RWPE1 (cell line): ENCODE data around the gene NIPSNAP3A.

ENCODE experiments used
- CTCF ChIA-PET: fragments of 350-600 bp; sonication (Branson Sonifier 250); formaldehyde crosslinking; extraction: SDS; loops from one replicate; lab custom pipeline; 2021; lab: Yijun Ruan, JAX
- POLR2A ChIA-PET: fragments of 400-600 bp; formaldehyde crosslinking; extraction: SDS; loops from one replicate; lab custom pipeline; 2020; ENCODE audit warnings: antibody characterized with exemption; ENCODE audit not compliant: low non-redundant PET; lab: Yijun Ruan, JAX
- DNase-seq: peaks from one replicate; pipeline ENCODE4 v3.0.0; 2012; ENCODE audit warnings: low spot score
- H3K27ac ChIP-seq: fragments of 450-650 bp; 2 replicates; pipeline ENCODE4 v1.5.1; 2017
- CTCF ChIP-seq: fragments of 450-650 bp; conservative IDR thresholded peaks from 2 replicates; pipeline ENCODE4 v1.5.1; 2017; ENCODE audit warnings: low read depth, mild to moderate bottlenecking

NIPSNAP3A gene

GRCh38 chr9:104786293-104786692 is 38.8 kb downstream of the NIPSNAP3A start:
- ChIA-PET POLR2A (no interaction called here), CTCF (interaction anchor here (0.6 kb wide), 1 partner anchor 719 kb away, joined by 5 read pairs; no protein-coding TSS in a partner anchor)
- no peak for DNase-seq
- no peak for TF ChIP-seq CTCF
- no peak overlapping the region for H3K27ac ChIP-seq

GRCh38 chr9:104787306-104788015 is 40.0 kb downstream of the NIPSNAP3A start:
- no peak for DNase-seq

GRCh38 chr9:104788251-104788650 is 40.8 kb downstream of the NIPSNAP3A start:
- ChIA-PET CTCF (interaction anchor here (0.7 kb wide), 1 partner anchor 50 kb away, joined by 3 read pairs; no protein-coding TSS in a partner anchor), POLR2A (no interaction called here)
- DNase-seq = no peak
- H3K27ac ChIP-seq = no peak overlapping the region
- no peak for TF ChIP-seq CTCF

More at GRCh38 chr9:104787306-104788015, 40.0 kb downstream of the NIPSNAP3A start:
- POLR2A ChIA-PET = no interaction called here
- CTCF ChIA-PET = interaction anchor here (0.6 to 0.8 kb wide), 3 partner anchors 9 to 243 kb away, joined by 3 read pairs; no protein-coding TSS in a partner anchor
- no peak overlapping the region for H3K27ac ChIP-seq
- no peak for TF ChIP-seq CTCF

GRCh38 chr9:104794070-104794469 is 46.6 kb downstream of the NIPSNAP3A start:
- ChIA-PET CTCF (no interaction called here), POLR2A (no interaction called here)
- no peak for TF ChIP-seq CTCF
- DNase-seq = no peak
- H3K27ac ChIP-seq = no peak overlapping the region

DNA sequence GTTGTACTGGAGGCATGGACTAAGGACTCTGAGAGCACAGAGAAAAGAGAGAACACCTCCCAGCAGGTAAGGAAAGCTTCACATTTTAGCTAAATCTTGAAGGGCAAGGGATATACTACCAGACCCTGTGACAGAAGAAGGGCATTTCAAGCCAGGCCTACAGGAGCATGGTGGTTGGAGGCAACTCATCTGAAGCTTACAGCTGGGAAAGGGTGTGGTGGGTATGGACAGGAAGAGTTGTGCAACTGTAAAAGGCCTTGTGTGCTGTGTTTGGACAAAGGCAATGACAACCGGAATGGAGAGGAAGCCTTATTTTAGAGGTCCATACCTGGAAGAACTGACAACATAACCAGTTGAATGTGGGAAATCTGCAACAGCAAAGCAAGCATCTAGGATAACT is 47.6 kb downstream of the NIPSNAP3A start:
- no peak for TF ChIP-seq CTCF
- no peak for DNase-seq
- ChIA-PET POLR2A (no interaction called here), CTCF (no interaction called here)
- H3K27ac ChIP-seq = no peak overlapping the region

- TF ChIP-seq CTCF = no peak
- ChIA-PET POLR2A (no interaction called here), CTCF (interaction anchor here (0.6 kb wide), 1 partner anchor 465 kb away, joined by 4 read pairs; no protein-coding TSS in a partner anchor)
- no peak for DNase-seq
- H3K27ac ChIP-seq = no peak overlapping the region
Measured at GRCh38 chr9:104795857-104796256, 48.4 kb downstream of the NIPSNAP3A start.
